GM18909 (cell line): ENCODE measurements around the gene CEP55.
"Not testable (repeated sequence)": the region's sequence is repeated elsewhere in the genome, so short reads cannot be mapped to it uniquely, and the experiment has no call there.

Source experiments
- ATAC-seq: cut with Tn5 transposase; IDR thresholded peaks from one replicate; pipeline ENCODE4 v1.9.1; 2021; ENCODE audit warnings: mild to moderate bottlenecking; ENCODE audit not compliant: unreplicated experiment, poor library complexity

CEP55 gene

DNA sequence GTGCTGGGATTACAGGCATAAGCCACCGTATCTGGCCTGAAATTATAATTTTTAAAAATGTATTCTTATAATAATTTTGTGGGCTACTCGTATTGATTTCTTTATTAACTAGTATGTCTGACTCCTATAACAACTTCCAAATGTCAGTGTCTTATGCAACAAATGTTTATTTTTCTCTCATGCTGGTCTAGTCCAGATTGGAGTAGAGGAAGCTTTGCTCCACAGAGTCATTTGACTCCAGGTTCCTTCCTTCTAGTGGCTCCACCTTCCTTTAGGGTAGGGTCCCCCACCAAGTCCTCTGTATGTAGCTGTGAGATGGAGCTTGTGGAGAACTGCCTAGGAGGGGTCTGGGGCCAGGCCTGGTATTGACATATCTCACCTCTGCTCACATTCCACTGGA lies 8.7 kb downstream of the CEP55 start:
- ATAC-seq = no peak

DNA sequence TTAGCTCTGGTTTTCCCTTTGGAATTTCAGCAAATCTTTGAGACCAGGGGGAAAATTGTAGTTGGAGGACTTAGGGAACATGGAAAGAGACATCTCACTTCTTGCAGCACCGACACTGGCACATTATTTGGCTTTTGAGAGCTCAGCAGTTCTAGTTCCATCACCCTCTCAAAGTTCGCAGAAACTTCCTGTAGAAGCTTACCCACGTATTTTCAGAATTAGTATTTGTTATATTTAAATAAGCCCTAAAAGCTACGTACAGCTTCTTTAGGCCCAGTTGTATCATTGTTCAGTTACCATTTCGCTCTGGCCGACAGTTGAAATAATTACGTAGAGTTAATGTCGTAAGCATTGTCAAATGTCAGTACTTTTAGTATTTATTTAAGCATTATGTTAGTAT lies 13.4 kb downstream of the CEP55 start:
- ATAC-seq = no peak

DNA sequence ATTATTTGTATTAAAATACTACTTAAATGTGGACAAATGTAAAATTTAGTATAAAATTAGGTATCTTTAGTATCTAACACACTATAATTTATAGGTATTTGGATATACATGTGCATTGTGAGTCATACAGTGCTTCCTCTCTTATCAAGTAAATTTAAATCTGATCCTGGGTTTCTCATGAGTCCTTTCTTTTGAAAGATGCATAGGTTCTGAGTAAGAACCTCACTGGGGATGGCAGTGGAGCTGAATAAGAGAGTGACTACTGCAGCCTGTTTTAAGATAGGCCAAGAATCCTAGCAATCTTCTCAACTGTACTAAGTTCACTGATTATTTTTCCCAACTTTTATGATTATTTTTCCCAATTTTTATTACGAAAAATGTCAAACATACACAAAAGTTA lies 16.2 kb downstream of the CEP55 start:
- ATAC-seq = no peak

DNA sequence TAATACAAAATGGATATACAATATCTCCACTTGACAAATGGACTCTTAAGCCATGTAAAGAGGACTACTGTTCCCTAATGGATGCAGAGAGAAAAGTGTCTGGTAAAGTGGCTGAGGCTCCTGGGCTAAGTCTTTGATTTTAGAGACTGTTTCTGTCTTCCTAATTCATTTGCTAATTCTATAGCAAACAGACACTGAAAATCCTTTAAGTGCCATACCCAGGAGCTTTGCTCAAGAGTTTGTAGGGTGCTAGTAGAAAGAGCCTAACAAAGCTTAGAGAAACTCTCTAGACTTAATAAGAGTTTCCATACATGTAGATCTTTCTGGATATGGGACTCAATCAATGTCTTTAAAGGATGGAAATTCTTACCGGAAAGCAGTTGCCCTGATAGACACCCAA lies 16.7 kb downstream of the CEP55 start:
- ATAC-seq = no peak

DNA sequence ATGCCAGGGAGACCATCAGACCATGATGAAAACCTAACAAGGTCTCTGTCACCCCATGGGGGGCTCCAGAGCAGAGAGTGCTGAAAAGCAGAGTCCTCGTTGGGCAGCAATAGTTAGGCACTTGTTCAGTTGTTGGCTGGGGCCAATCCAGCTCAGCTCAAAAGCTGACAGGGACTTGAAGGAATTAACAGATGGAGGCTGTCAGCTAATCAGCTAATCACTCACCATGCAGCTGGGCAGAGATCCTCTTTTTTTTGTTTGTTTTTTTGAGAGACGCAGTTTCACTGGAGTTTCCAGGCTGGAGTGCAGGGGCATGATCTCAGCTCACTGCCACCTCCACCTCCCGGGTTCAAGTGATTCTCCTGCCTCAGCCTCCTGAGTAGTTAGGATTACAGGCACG lies 18.1 kb downstream of the CEP55 start:
- no peak for ATAC-seq

- no peak for ATAC-seq
Measured at GRCh38 chr10:93515071-93516005, 18.9 kb downstream of the CEP55 start.

GRCh38 chr10:93516006-93516380 lies 19.6 kb downstream of the CEP55 start:
- no peak for ATAC-seq

DNA sequence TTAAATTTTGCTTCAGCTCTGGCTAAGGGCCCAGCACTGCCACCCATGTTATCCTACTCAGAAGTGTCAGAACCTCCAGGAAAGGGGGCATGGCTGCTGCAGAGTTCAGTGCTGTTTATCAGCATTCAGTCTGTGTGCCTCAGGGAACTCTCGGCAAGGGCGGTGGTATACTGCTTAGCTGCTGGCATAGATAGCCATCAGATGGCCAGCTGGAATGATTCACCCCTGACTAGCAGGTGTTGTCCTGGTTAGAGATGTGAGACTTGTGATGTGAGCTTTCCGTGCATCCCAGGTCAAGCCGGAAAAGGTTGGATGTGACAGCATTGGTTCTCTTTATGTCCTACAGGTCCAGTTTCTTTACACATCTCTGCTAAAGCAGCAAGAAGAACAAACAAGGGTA lies 22.1 kb downstream of the CEP55 start:
- ATAC-seq = no peak

DNA sequence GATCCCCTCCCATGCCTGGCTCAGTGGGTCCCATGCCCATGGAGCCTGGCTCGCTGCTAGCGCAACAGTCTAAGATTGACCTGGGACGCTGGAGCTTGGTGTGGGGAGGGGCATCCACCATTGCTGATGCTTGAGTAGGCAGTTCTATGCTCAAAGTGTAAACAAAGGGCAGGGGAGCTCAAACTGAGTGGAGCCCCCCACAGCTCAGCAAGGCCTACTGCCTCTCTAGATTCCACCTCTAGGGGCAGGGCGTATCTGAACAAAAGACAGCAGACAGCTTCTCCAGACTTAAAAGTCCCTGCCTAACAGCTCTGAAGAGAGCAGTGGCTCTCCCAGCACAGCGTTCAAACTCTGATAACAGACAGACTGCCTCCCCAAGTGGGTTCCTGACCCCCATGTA lies 38.9 kb downstream of the CEP55 start:
- ATAC-seq = no peak

DNA sequence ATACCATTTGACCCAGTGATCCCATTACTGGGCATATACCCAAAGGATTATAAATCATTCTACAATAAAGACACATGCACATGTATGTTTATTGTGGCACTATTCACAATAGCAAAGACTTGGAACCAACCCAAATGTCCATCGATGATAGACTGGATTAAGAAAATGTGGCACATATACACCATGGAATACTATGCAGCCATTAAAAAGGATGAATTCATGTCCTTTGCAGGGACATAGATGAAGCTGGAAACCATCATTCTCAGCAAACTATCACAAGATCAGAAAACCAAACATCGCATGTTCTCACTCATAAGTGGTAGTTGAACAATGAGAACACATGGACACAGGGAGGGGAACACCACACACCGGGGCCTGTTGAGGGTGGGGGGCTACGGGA lies 44.5 kb downstream of the CEP55 start:
- ATAC-seq = not testable (repeated sequence)

GRCh38 chr10:93541402-93542357 lies 45.3 kb downstream of the CEP55 start:
- no peak for ATAC-seq

GRCh38 chr10:93542358-93542791 lies 46.0 kb downstream of the CEP55 start:
- ATAC-seq = no peak

DNA sequence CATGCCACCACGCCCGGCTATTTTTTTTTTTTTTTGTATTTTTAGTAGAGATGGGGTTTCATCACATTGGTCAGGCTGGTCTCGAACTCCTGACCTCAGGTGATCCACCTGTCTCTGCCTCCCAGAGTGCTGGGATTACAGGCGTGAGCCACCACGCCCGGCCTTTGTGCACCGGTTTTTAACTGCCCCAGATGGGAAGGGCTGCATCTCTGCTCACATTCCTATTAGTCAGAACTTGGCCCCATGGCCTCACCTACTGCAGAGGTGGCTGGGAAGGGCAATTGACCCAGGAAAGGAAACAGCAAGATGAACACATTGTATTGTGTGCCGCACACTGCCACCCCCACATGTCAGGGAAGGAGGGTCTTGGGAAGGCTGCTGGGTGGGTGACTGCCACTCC lies 50.6 kb downstream of the CEP55 start:
- not testable (repeated sequence) for ATAC-seq

- ATAC-seq = no peak
Measured at GRCh38 chr10:93547522-93547921, 51.1 kb downstream of the CEP55 start.

DNA sequence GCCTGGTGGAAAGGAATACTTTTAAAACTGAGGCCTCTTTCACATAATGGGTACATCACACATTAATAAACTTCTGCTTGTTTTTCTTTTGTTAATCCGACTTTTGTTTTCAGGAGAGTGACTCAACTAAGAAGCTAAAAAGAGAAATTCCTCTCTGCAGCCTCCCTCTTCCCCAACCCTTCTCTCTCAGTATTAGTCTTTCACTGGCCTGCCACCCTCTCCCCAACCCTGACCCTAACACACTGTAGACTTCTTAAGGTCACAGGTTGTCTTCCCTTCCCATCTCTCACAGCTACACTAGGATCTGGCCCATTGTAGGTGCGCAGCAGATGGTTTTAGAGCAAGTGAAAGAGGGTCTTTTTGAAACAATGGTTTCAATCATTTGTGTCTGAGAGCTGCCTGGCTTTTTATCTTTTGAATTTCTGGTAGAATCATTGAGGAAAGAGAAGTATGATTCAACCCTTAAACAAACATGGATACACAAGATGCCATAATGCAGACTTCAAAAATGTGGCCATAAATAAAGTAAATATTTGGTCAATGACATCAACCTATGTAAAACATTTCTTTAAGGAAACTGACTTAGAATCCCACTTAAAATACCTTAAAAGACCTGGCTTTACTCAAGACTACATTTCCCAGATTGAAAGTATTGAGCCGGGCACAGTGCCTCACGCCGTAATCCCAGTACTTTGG lies 52.1 kb downstream of the CEP55 start:
- no peak for ATAC-seq

DNA sequence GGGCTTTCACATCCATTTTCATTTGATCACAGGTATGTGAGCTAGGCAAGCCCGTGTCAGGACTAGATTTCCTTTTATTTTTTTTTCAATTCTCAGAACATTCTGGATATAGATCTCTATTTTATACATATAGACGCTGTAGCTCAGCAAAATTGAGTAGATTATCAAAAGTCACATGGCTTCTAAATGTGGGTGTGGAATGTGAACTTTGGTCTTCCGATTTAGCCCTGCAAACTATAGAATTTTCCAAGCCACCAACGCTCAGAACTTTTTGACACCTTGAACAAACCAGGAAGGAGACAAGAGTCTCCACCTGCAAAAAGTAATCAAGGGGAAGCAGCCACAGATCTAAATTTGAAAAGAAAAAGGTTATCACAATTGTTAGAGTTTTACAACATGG lies 54.2 kb downstream of the CEP55 start:
- no peak for ATAC-seq

DNA sequence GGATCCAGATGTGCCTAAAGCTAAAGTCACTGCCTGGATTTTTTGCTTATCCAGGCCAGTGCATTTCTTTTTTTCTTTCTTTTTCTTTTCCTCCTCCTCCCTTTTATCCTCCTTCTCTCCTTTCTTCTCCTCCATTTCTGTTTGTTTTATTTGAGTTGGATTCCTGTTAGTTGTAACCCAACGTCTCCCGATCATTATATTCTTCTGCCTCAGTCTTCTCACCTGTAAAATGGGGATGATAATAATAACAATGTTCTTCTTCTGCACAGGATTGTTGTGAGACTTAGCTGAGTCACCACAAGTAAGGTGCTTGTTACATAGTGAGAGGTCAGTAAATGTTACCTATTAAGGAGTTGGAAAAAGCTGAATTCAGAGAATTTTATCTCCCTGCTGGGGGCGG lies 56.4 kb downstream of the CEP55 start:
- no peak for ATAC-seq

DNA sequence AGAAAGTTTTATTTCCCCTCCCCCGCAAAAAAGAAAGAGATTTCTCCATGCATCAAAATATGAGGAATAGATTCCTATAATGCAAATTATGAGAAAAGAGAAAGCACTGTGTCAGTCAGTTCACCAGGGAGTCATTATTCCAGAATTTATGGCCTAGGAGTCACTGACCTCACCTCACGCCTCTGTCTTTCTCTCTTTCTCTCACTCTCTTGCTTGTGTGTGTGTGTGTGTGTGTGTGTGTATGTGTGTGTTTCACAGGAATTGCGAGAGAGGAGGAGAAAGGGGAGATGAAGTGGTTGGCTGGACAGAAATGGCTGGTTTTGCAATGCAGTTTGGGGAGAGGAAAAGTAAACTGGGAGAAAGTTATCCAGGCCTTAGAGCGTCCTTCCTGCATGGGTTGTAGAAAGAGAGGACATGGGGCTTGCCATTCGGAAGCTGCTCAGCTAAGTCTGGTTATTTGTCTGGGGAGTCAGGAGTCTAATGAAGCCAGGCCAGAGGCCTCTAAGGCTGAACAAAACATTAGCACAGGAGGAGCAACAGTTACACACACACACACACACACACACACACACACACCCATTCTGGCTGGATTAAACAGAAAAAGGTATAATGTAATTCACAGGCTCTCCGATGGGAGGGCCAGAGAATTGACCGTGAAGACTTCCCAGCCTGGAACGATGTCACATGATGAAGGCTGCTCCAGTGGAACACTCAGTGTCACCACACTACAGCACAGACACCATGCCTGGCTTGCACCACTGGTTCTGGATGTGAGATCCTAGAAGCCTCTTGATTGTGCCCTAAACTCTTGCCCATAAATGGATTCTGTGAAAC lies 57.3 kb downstream of the CEP55 start:
- ATAC-seq = no peak

DNA sequence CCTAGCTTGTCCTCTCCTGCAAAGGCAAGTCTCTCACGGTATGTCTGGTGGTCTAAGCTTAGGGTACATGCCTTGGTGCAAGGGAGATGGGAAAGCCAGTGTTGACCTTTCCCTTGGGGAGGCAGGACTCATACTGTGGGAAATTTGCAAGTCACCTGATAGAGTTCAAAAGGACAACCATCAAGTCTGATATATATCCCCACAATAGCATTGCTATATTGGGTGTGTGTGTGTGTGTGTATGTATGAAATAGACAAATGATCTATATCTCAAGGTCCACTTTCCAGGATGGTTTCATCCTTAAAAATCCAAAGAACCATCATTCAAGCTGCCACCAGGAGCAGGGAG lies 57.9 kb downstream of the CEP55 start:
- ATAC-seq = no peak
